Measurements from ENCODE around the gene CYP1B1.

- TF ChIP-seq CTCF (IDR thresholded peaks at IDR 0.05) (no peak), POLR2A (IDR thresholded peaks at IDR 0.05) (no peak)
Measured at GRCh38 chr2:38093527-38094165, 17.7 kb upstream of the CYP1B1 start.

Data from lower leg skin (tissue), 3 donors.